Testis (tissue), 5 donors: ENCODE results near the gene FAM47B. TPM values are rescaled to one million over a fixed set of nuclear protein-coding genes. Genes with fewer than 3 reads are reported as not detected.

ENCODE experiments used
- DNase-seq: peaks from one replicate; pipeline ENCODE4 v3.0.0-alpha.2; 2019
- H3K27ac ChIP-seq, 2 donors: fragments of 200-600 bp; sonication (generic); one replicate each; pipeline ENCODE4 v1.5.1; 2019
- H3K27me3 ChIP-seq: fragments of 200-600 bp; sonication (generic); one replicate; pipeline ENCODE4 v1.5.1; 2019
- H3K36me3 ChIP-seq: fragments of 200-600 bp; sonication (generic); one replicate; pipeline ENCODE4 v1.5.1; 2017; ENCODE audit warnings: low read depth; ENCODE audit errors: missing control alignments
- H3K4me1 ChIP-seq: fragments of 200-600 bp; sonication (generic); one replicate; pipeline ENCODE4 v1.5.1; 2019
- H3K4me3 ChIP-seq, 2 donors: fragments of 200-600 bp; sonication (generic); one replicate each; pipeline ENCODE4 v1.5.1; 2017 to 2019
- H3K9me3 ChIP-seq: fragments of 200-600 bp; sonication (generic); one replicate; pipeline ENCODE4 v1.5.1; 2017
- POLR2A ChIP-seq: fragments of 450-650 bp; IDR thresholded peaks from one replicate; pipeline ENCODE4 v1.6.1; 2017; ENCODE audit warnings: antibody characterized with exemption, mild to moderate bottlenecking, moderate library complexity
- whole genome bisulfite sequencing, 2 donors: methylation state at CpG; one replicate each; pipeline ENCODE4 v1.1.5; 2018; 5-methylcytosine and 5-hydroxymethylcytosine counted together
- intact Hi-C: fragments of 100-400 bp; cut with DNase I; formaldehyde crosslinking; loops from one replicate; pipeline ENCODE4 v1.15.1; 2023; ENCODE audit warnings: low total_unique reads
- long read RNA-seq, 2 donors: transcript quantifications; one replicate each; lab custom pipeline, GENCODE V29; 2026
- polyA plus RNA-seq: library from polyadenylated mRNA; stranded (reverse); fragments of 350-450 nt; fragmentation: Illumina TruSeq; extraction: RNeasy Lipid Tissue Mini Kit (QIAGEN cat#74804); gene quantifications from one replicate; pipeline ENCODE4 v1.2.3, GENCODE V29; 2014; ENCODE audit warnings: low read depth, low replicate concordance; ENCODE audit not compliant: insufficient read depth
- total RNA-seq, 2 donors: library from RNA; depleted of rRNA; stranded (reverse); fragments of >200 nt; gene quantifications; one replicate each; pipeline ENCODE4 v1.2.3, GENCODE V29; 2016
- TF ChIP-seq, protein P1 (sequence below), 3 experiments: fragments of 450-650 bp in 2 of 3; fragments of 200-600 bp in 1 of 3; sonication (generic) in 1 of 3; IDR thresholded peaks; one replicate each; pipeline ENCODE4 v1.5.1; 2016 to 2019; ENCODE audit warnings: antibody characterized with exemption in 3 of 3, mild to moderate bottlenecking in 2 of 3, moderate library complexity in 1 of 3

Gene FAM47B
- total RNA-seq (10 to 100 TPM in 1 of 2 donors, 1 to 10 TPM in 1; 5.5 to 14.3 TPM), polyA plus RNA-seq (24.0 TPM)
- long read RNA-seq, donor 1: 0 reads
- long read RNA-seq, donor 2: 0 reads

DNA sequence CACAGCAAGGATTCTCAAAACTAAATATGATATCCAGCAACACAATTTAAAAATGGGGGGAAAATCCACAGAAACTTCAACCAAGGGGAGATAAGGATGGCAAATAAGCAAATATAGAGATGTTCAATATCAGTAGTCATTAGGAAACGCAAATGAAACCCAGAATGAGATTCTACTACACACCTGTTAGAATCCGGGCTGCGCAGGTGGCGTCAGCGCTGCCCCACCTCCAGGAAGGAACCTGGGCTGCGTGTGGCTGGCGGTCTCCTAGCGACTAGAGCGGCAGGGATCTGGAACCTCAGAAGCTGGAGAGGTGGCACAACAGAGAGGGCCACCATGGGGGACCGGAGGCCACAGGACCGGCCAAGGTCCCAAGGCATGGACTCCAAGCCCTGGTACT is at the start of gene FAM47B:
TSS of gene FAM47B (plus strand) at position 301 of the 400 bp plus-strand sequence. CDS start at position 337, 36 bp downstream.
- DNase-seq: no peak
- Histone ChIP-seq H3K4me1 (no peaks in the 10 kb centered on the region), H3K27ac (no peak within 1 kb of the TSS), H3K36me3 (no peaks in the 10 kb centered on the region), H3K9me3 (no peaks in the 10 kb centered on the region), H3K27me3 (no peaks in the 10 kb centered on the region), H3K4me3 (no peak within 1 kb of the TSS)
- intact Hi-C loops: no loop called here
- TF ChIP-seq POLR2A: no peak
- TF ChIP-seq, protein P1, sequence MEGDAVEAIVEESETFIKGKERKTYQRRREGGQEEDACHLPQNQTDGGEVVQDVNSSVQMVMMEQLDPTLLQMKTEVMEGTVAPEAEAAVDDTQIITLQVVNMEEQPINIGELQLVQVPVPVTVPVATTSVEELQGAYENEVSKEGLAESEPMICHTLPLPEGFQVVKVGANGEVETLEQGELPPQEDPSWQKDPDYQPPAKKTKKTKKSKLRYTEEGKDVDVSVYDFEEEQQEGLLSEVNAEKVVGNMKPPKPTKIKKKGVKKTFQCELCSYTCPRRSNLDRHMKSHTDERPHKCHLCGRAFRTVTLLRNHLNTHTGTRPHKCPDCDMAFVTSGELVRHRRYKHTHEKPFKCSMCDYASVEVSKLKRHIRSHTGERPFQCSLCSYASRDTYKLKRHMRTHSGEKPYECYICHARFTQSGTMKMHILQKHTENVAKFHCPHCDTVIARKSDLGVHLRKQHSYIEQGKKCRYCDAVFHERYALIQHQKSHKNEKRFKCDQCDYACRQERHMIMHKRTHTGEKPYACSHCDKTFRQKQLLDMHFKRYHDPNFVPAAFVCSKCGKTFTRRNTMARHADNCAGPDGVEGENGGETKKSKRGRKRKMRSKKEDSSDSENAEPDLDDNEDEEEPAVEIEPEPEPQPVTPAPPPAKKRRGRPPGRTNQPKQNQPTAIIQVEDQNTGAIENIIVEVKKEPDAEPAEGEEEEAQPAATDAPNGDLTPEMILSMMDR (IDR thresholded peaks at IDR 0.05): no peak
- 73 to 78% methylated on average over 5 to 11 of the region's 11 CpGs for WGBS, 2 donors

DNA sequence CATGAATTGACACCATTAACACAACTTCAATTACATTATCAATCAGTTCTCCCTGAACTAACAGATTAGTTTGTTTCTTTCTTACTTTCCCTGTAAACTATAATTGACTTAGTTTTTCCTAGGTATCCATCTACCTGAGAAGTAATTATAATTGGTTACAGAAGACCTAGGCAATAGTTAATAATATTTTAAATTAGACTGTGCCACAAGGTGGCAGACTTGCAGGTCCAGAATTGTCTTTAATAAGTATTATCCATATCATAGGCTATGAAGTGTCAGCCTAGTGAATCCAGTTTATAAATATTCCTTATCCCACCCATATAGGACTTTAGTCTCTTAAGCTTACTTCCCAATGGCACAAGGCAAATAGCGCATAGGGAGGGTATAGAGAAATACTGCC is 48.9 kb upstream of the FAM47B start:
- no peaks in the 10 kb centered on the region for H3K36me3 ChIP-seq
- H3K9me3 ChIP-seq: no peaks in the 10 kb centered on the region
- TF ChIP-seq, protein P1 (IDR thresholded peaks at IDR 0.05): no peak
- TF ChIP-seq POLR2A: no peak
- no peaks in the 10 kb centered on the region for H3K27me3 ChIP-seq
- H3K4me1 ChIP-seq: no peaks in the 10 kb centered on the region
- intact Hi-C loops: no loop called here
- H3K4me3 ChIP-seq: no peak overlapping the region
- H3K27ac ChIP-seq: no peak overlapping the region
- 100% methylated on average over 1 of the region's 1 CpG for WGBS, 2 donors
- no peak for DNase-seq

DNA sequence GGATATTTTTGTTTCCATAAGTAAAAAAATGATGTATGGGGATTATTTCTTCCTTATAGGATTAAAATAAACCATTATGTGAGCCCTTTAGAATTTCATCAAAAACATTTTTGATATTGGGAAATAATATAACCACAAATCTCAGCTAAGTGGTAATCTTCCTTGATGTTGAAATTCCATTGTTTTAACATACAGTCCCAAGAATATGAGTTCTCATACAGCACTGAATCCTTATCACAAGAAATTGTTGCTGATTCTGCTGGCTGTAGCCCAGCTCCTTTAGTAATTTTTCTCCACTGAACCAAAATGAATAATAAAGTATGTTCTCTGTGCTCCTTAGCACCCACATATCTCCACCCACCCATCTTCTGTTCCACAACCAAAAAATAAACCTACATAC is 41.9 kb upstream of the FAM47B start:
- Histone ChIP-seq H3K9me3 (no peaks in the 10 kb centered on the region), H3K27me3 (no peaks in the 10 kb centered on the region), H3K27ac (no peak overlapping the region), H3K36me3 (no peaks in the 10 kb centered on the region), H3K4me1 (no peaks in the 10 kb centered on the region), H3K4me3 (no peak overlapping the region)
- TF ChIP-seq, protein P1 (IDR thresholded peaks at IDR 0.05): no peak
- no peak for TF ChIP-seq POLR2A
- intact Hi-C loops: no loop called here
- DNase-seq: peak; percentile 13

DNA sequence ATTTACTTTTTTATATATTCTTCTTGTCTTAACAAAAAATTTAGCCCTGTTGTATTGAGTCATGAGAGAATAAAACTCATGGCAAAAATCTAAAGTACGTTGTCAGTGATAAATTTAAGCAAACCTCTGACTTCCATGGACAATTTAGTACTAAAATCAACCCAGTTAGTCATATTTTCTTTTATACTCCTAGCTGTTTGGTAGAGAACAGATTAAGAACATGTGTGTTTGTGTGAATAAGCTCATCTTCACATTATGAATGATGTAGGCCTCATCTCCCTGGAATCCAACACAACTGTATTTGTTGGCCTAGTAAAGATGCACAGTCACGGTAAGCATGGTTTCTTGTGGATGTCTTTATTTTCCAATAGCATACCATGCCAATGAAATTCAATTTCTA is 40.8 kb upstream of the FAM47B start:
- no peak overlapping the region for H3K4me3 ChIP-seq
- no peaks in the 10 kb centered on the region for H3K4me1 ChIP-seq
- 94 to 96% methylated on average over 2 of the region's 2 CpGs for WGBS, 2 donors
- no peak overlapping the region for H3K27ac ChIP-seq
- no peak for DNase-seq
- no peaks in the 10 kb centered on the region for H3K9me3 ChIP-seq
- intact Hi-C loops: no loop called here
- H3K36me3 ChIP-seq: no peaks in the 10 kb centered on the region
- no peaks in the 10 kb centered on the region for H3K27me3 ChIP-seq
- TF ChIP-seq, protein P1 (IDR thresholded peaks at IDR 0.05): no peak
- no peak for TF ChIP-seq POLR2A

DNA sequence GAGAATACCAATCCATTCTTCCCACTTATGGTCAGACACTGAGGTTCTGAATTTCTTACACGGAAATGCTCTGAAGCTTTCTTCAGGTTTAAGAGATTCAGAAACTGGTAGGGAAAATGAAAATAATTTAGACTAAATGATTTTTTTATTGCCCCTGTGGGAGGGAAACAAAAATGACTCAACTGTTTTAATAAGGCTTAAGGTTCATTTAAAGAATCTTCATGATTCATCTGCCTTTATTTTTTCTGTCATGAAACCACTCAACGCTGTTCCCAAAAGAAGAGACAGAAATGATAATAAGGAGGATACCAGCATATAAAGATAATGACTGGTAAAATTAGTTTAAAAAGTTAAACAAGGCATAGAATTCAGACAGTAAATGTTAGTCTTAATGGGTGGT is 39.3 kb upstream of the FAM47B start:
- Histone ChIP-seq H3K27me3 (no peaks in the 10 kb centered on the region), H3K27ac (no peak overlapping the region)
- no peak for TF ChIP-seq POLR2A
- TF ChIP-seq, protein P1 (IDR thresholded peaks at IDR 0.05): no peak

More for the DNA sequence above, 39.3 kb upstream of the FAM47B start:
- Histone ChIP-seq H3K4me3 (no peak overlapping the region), H3K4me1 (no peaks in the 10 kb centered on the region), H3K9me3 (no peaks in the 10 kb centered on the region), H3K36me3 (no peaks in the 10 kb centered on the region)
- DNase-seq: no peak
- WGBS, 2 donors: 42 to 63% methylated on average over 2 of the region's 2 CpGs
- intact Hi-C loops: no loop called here
